H1 (cell line): ENCODE measurements around the gene SMPDL3B.

ENCODE experiments used
- CTCF ChIP-seq, 3 experiments: IDR thresholded peaks; 1 replicate in 2 of 3; 2 replicates in 1 of 3; pipeline versions ENCODE4 v1.5.1 to v1.6.1; 2011; ENCODE audit warnings: low read length in 3 of 3, mild to moderate bottlenecking in 3 of 3, inconsistent platforms in 2 of 3, low read depth in 1 of 3, moderate library complexity in 1 of 3; ENCODE audit not compliant: insufficient read depth in 1 of 3; ENCODE audit errors: control extremely low read depth in 1 of 3
- EGR1 ChIP-seq: IDR thresholded peaks from 2 replicates; pipeline ENCODE4 v1.6.1; 2011; ENCODE audit warnings: low read depth, low read length, borderline replicate concordance
- EP300 ChIP-seq, 2 experiments: IDR thresholded peaks; 1 replicate in 1 of 2; 2 replicates in 1 of 2; pipeline ENCODE4 v1.6.1; 2011 to 2012; ENCODE audit warnings: low read depth in 2 of 2, low read length in 2 of 2, mild to moderate bottlenecking in 2 of 2, borderline replicate concordance in 1 of 2, inconsistent platforms in 1 of 2, moderate library complexity in 1 of 2
- HDAC2 ChIP-seq, 2 experiments: fragments of 300-600 bp in 1 of 2; sonication (generic) in 1 of 2; IDR thresholded peaks; 2 replicates each; pipeline ENCODE4 v1.6.1; 2011 to 2012; ENCODE audit warnings: low read depth in 2 of 2, low read length in 2 of 2, mild to moderate bottlenecking in 2 of 2, moderate library complexity in 2 of 2, borderline replicate concordance in 1 of 2, inconsistent platforms in 1 of 2
- JUND ChIP-seq: IDR thresholded peaks from 2 replicates; pipeline ENCODE4 v1.6.1; 2011; ENCODE audit warnings: mild to moderate bottlenecking, improper control_type of control experiment, low read length
- POLR2A ChIP-seq, 2 experiments: IDR thresholded peaks; 1 replicate in 1 of 2; 2 replicates in 1 of 2; pipeline ENCODE4 v1.6.1; 2011; ENCODE audit warnings: low read depth in 2 of 2, low read length in 2 of 2, mild to moderate bottlenecking in 2 of 2; ENCODE audit errors: control extremely low read depth in 1 of 2
- POLR2AphosphoS5 ChIP-seq: IDR thresholded peaks from 2 replicates; pipeline ENCODE4 v1.6.1; 2011; ENCODE audit warnings: low read depth, low read length
- RAD21 ChIP-seq, 2 experiments: IDR thresholded peaks in 1 of 2; conservative IDR thresholded peaks in 1 of 2; 2 replicates each; pipeline ENCODE4 v1.6.1; 2011; ENCODE audit warnings: low read depth in 2 of 2, low read length in 2 of 2, improper control_type of control experiment in 1 of 2, inconsistent platforms in 1 of 2, mild to moderate bottlenecking in 1 of 2, moderate library complexity in 1 of 2
- RBBP5 ChIP-seq: IDR thresholded peaks from 2 replicates; pipeline ENCODE4 v1.7.1; 2012; ENCODE audit warnings: low read depth, mild to moderate bottlenecking, inconsistent platforms, low read length, moderate library complexity, borderline replicate concordance
- SAP30 ChIP-seq: fragments of 300-600 bp; sonication (generic); IDR thresholded peaks from 2 replicates; pipeline ENCODE4 v1.7.1; 2012; ENCODE audit warnings: low read length, moderate library complexity, mild to moderate bottlenecking, inconsistent platforms; ENCODE audit not compliant: insufficient read depth, insufficient replicate concordance
- SIN3A ChIP-seq, 2 experiments: IDR thresholded peaks in 1 of 2; conservative IDR thresholded peaks in 1 of 2; 2 replicates each; pipeline ENCODE4 v1.6.1; 2011 to 2012; ENCODE audit warnings: low read length in 2 of 2, improper control_type of control experiment in 1 of 2, low read depth in 1 of 2, mild to moderate bottlenecking in 1 of 2
- SP4 ChIP-seq: IDR thresholded peaks from 2 replicates; pipeline ENCODE4 v1.6.1; 2012; ENCODE audit warnings: low read length, inconsistent platforms
- TCF12 ChIP-seq: IDR thresholded peaks from 2 replicates; pipeline ENCODE4 v1.6.1; 2011; ENCODE audit warnings: low read depth, mild to moderate bottlenecking, low read length

- no peak for TF ChIP-seq POLR2AphosphoS5
- no peak for TF ChIP-seq SP4
- TF ChIP-seq EGR1: no peak
- no peak for TF ChIP-seq POLR2A (IDR thresholded peaks at IDR 0.05; ENCODE audit: control extremely low read depth in 1 of 2, low read depth in 2 of 2, low read length in 2 of 2)
- no peak for TF ChIP-seq HDAC2 (IDR thresholded peaks at IDR 0.05; ENCODE audit: borderline replicate concordance in 1 of 2, low read depth in 2 of 2, low read length in 2 of 2)
- TF ChIP-seq TCF12: no peak
- TF ChIP-seq EP300 (IDR thresholded peaks at IDR 0.05; ENCODE audit: borderline replicate concordance in 1 of 2, low read depth in 2 of 2, low read length in 2 of 2): no peak
- TF ChIP-seq CTCF (IDR thresholded peaks at IDR 0.05; ENCODE audit: control extremely low read depth in 1 of 3, insufficient read depth in 1 of 3, low read depth in 1 of 3, low read length in 3 of 3): no peak
- TF ChIP-seq RAD21 (IDR thresholded peaks at IDR 0.05 in 1 of 2, conservative IDR thresholded peaks at IDR 0.05 in 1 of 2; ENCODE audit: low read depth in 2 of 2, low read length in 2 of 2): no peak
- TF ChIP-seq JUND: no peak
- TF ChIP-seq SIN3A (conservative IDR thresholded peaks at IDR 0.05 in 1 of 2, IDR thresholded peaks at IDR 0.05 in 1 of 2; ENCODE audit: low read depth in 1 of 2, low read length in 2 of 2): no peak
- TF ChIP-seq RBBP5: no peak
- no peak for TF ChIP-seq SAP30
Observed at GRCh38 chr1:27951396-27951795, 16.6 kb downstream of the SMPDL3B start.
